GM12878 (cell line): ENCODE measurements around the gene SPAG6. TPM values are rescaled to one million over a fixed set of nuclear protein-coding genes. Genes with fewer than 3 reads are reported as not detected.

Experiments
- ATAC-seq: fragments of 200-7000 bp; cut with Tn5 transposase; 3 replicates; pipeline ENCODE4 v1.9.1; 2020; ENCODE audit warnings: mild to moderate bottlenecking, moderate library complexity
- BruUV-seq: library from RNA; stranded (reverse); fragments of 400-500 nt; replicated peaks from 2 replicates; lab custom pipeline; 2021; lab: Mats Ljungman, UMichigan
- CTCF ChIA-PET: fragments of 300-600 bp; sonication (Branson Sonifier 250); formaldehyde crosslinking; extraction: SDS; loops from one replicate; lab custom pipeline; 2021; ENCODE audit warnings: inconsistent platforms; lab: Yijun Ruan, JAX
- POLR2A ChIA-PET: fragments of 350-600 bp; formaldehyde crosslinking; extraction: SDS; loops from one replicate; lab custom pipeline; 2021; ENCODE audit warnings: inconsistent platforms; lab: Charles Lee
- RAD21 ChIA-PET: fragments of 300-600 bp; sonication (Branson Sonifier 250); formaldehyde crosslinking; loops from one replicate; lab custom pipeline; 2023; ENCODE audit warnings: antibody characterized with exemption; ENCODE audit not compliant: unreplicated experiment; lab: Charles Lee
- SMC1A ChIA-PET: fragments of 300-600 bp; sonication (Branson Sonifier 250); formaldehyde crosslinking; loops from one replicate; lab custom pipeline; 2023; ENCODE audit not compliant: unreplicated experiment, uncharacterized antibody; lab: Charles Lee
- DNase-seq: peaks from one replicate; pipeline ENCODE4 v3.0.0-alpha.2; 2011; ENCODE audit warnings: low read depth, low spot score
- FAIRE-seq: peaks from 3 replicates; lab custom pipeline; 2011; peaks lifted over from hg19 to GRCh38; lab: Jason Lieb, UNC
- H2AFZ ChIP-seq: 2 replicates; pipeline ENCODE4 v1.6.0; 2011; ENCODE audit warnings: low read depth, low read length, control low read depth; ENCODE audit not compliant: control insufficient read depth
- H3K27ac ChIP-seq: 2 replicates; pipeline ENCODE4 v1.5.1; 2011; ENCODE audit warnings: control low read depth; ENCODE audit not compliant: control insufficient read depth, insufficient read depth
- H3K27me3 ChIP-seq, 2 experiments: replicated peaks in 1 of 2; 2 replicates each; pipeline versions ENCODE4 v1.6.0 to v1.6.1; 2011; ENCODE audit warnings: low read length in 1 of 2; ENCODE audit not compliant: control insufficient read depth in 2 of 2, insufficient read depth in 2 of 2
- H3K36me3 ChIP-seq, 2 experiments: 2 replicates each; pipeline ENCODE4 v1.5.1; 2011; ENCODE audit warnings: low read length in 1 of 2; ENCODE audit not compliant: control insufficient read depth in 2 of 2, insufficient read depth in 2 of 2
- H3K4me1 ChIP-seq: 2 replicates; pipeline ENCODE4 v1.6.1; 2011; ENCODE audit warnings: mild to moderate bottlenecking, low read length, moderate library complexity, mixed read lengths; ENCODE audit not compliant: control insufficient read depth, insufficient read depth
- H3K4me2 ChIP-seq: 2 replicates; pipeline ENCODE4 v1.6.0; 2011; ENCODE audit warnings: control low read depth; ENCODE audit not compliant: control insufficient read depth, insufficient read depth
- H3K4me3 ChIP-seq: fragments of 200-600 bp; sonication (generic); 2 replicates; pipeline ENCODE4 v1.5.1; 2016
- H3K79me2 ChIP-seq: 2 replicates; pipeline ENCODE4 v1.6.0; 2011; ENCODE audit warnings: low read length; ENCODE audit not compliant: control insufficient read depth, insufficient read depth
- H3K9ac ChIP-seq: 2 replicates; pipeline ENCODE4 v1.8.0; 2011; ENCODE audit warnings: low read length, control low read depth, mixed read lengths; ENCODE audit not compliant: control insufficient read depth, insufficient read depth
- H3K9me3 ChIP-seq: replicated peaks from 3 replicates; pipeline ENCODE4 v1.5.1; 2011; ENCODE audit warnings: mild to moderate bottlenecking, low read length; ENCODE audit not compliant: control insufficient read depth, insufficient read depth
- H4K20me1 ChIP-seq: 2 replicates; pipeline ENCODE4 v1.6.0; 2011; ENCODE audit not compliant: control insufficient read depth, insufficient read depth
- BCL11A ChIP-seq: IDR thresholded peaks from 2 replicates; pipeline ENCODE4 v1.6.1; 2011; ENCODE audit warnings: low read depth, low read length
- CHD4 ChIP-seq: fragments of 200-600 bp; sonication (generic); IDR thresholded peaks from 2 replicates; pipeline ENCODE4 v1.6.1; 2016; ENCODE audit warnings: mild to moderate bottlenecking
- EGR1 ChIP-seq, 2 experiments: IDR thresholded peaks; 1 replicate in 1 of 2; 2 replicates in 1 of 2; pipeline ENCODE4 v1.6.1; 2011 to 2012; ENCODE audit warnings: low read depth in 2 of 2, low read length in 2 of 2, borderline replicate concordance in 1 of 2, mild to moderate bottlenecking in 1 of 2, moderate library complexity in 1 of 2
- FOXM1 ChIP-seq: IDR thresholded peaks from 2 replicates; pipeline ENCODE4 v1.6.1; 2012; ENCODE audit warnings: low read depth, mild to moderate bottlenecking, inconsistent platforms, low read length, moderate library complexity
- JUNB ChIP-seq: IDR thresholded peaks from 2 replicates; pipeline ENCODE4 v1.6.1; 2016; ENCODE audit warnings: antibody characterized with exemption, mild to moderate bottlenecking
- MEF2A ChIP-seq: IDR thresholded peaks from 2 replicates; pipeline ENCODE4 v1.6.1; 2011; ENCODE audit warnings: low read depth, mild to moderate bottlenecking, low read length, moderate library complexity; ENCODE audit not compliant: insufficient read depth
- NFIC ChIP-seq: IDR thresholded peaks from 2 replicates; pipeline ENCODE4 v1.6.1; 2012; ENCODE audit warnings: low read depth, mild to moderate bottlenecking, inconsistent platforms, low read length, moderate library complexity
- NFXL1 ChIP-seq: fragments of 450-650 bp; IDR thresholded peaks from 2 replicates; pipeline ENCODE4 v1.6.1; 2017; ENCODE audit warnings: antibody characterized with exemption, mild to moderate bottlenecking, borderline replicate concordance
- NRF1 ChIP-seq: conservative IDR thresholded peaks from 2 replicates; pipeline ENCODE4 v1.6.1; 2011; ENCODE audit warnings: mild to moderate bottlenecking, low read depth, low read length, improper control_type of control experiment
- PAX5 ChIP-seq: IDR thresholded peaks from 2 replicates; pipeline ENCODE4 v1.6.1; 2011; ENCODE audit warnings: low read depth, low read length, borderline replicate concordance
- RUNX3 ChIP-seq: IDR thresholded peaks from 2 replicates; pipeline ENCODE4 v1.6.1; 2012; ENCODE audit warnings: low read length, inconsistent platforms
- SIN3A ChIP-seq: IDR thresholded peaks from 2 replicates; pipeline ENCODE4 v1.6.1; 2012; ENCODE audit warnings: low read depth, low read length, improper control_type of control experiment
- SMC3 ChIP-seq: IDR thresholded peaks from 2 replicates; pipeline ENCODE4 v1.6.1; 2011; ENCODE audit warnings: low read length, improper control_type of control experiment, borderline replicate concordance
- SUPT20H ChIP-seq: IDR thresholded peaks from 2 replicates; pipeline ENCODE4 v1.6.1; 2011; ENCODE audit warnings: low read depth, mild to moderate bottlenecking, low read length, moderate library complexity, borderline replicate concordance; ENCODE audit not compliant: control insufficient read depth
- WGBS: methylation state at CpG from one replicate; pipeline ENCODE4 v1.1.6; 2016; ENCODE audit warnings: low lambda C conversion rate; ENCODE audit not compliant: insufficient replicate concordance, insufficient coverage; ENCODE audit errors: missing lambda C conversion rate; 5-methylcytosine and 5-hydroxymethylcytosine counted together
- in situ Hi-C: fragments of 300-500 bp; cut with MboI; formaldehyde crosslinking; loops from 9 replicates; pipeline ENCODE4 v1.14.3; 2018; ENCODE audit warnings: mixed read lengths
- intact Hi-C: fragments of 100-400 bp; cut with micrococcal nuclease; formaldehyde crosslinking; loops from one replicate; pipeline ENCODE4 v1.14.2; 2022; ENCODE audit not compliant: unreplicated experiment
- polyA plus RNA-seq, 11 experiments: library from polyadenylated mRNA; depleted of rRNA in 4 of 11; unstranded in 6 of 11; stranded (reverse) in 5 of 11; fragments of >200 nt; fragmentation: Nextera tagmentation in 4 of 11; fragmentation: Illumina TruSeq in 1 of 11; extraction: Ambion mirVana in 4 of 11; extraction: Trizol in 1 of 11; gene quantifications; 1 replicate in 1 of 11; 2 replicates in 10 of 11; pipeline versions ENCODE4 v1.2.1 to v1.2.3, GENCODE V29; 2011 to 2016; ENCODE audit warnings: inconsistent platforms in 2 of 11, missing spikeins in 2 of 11, low read depth in 1 of 11
- total RNA-seq, 4 experiments: library from RNA; depleted of rRNA in 3 of 4; stranded (reverse); fragments of >200 nt in 3 of 4; fragmentation: Illumina TruSeq in 1 of 4; extraction: Trizol in 1 of 4; gene quantifications; 2 replicates each; pipeline versions ENCODE4 v1.2.1 to v1.2.3, GENCODE V29; 2013 to 2021
- TF ChIP-seq, protein P1 (sequence below): IDR thresholded peaks from 2 replicates; pipeline ENCODE4 v1.6.1; 2011; ENCODE audit warnings: low read depth, mild to moderate bottlenecking, low read length, moderate library complexity, borderline replicate concordance; ENCODE audit errors: extremely low read depth
- TF ChIP-seq, protein P2 (sequence below): fragments of 450-650 bp; IDR thresholded peaks from 2 replicates; pipeline ENCODE4 v1.6.1; 2016; ENCODE audit warnings: mild to moderate bottlenecking

Gene SPAG6
- total and polyA plus RNA-seq, 10 of the 15 experiments (the other 5 are each of a cell fraction or from before 2014, with no cell fraction given), result 0.13 to 0.99 (median 0.40) TPM; not detected in 1

DNA sequence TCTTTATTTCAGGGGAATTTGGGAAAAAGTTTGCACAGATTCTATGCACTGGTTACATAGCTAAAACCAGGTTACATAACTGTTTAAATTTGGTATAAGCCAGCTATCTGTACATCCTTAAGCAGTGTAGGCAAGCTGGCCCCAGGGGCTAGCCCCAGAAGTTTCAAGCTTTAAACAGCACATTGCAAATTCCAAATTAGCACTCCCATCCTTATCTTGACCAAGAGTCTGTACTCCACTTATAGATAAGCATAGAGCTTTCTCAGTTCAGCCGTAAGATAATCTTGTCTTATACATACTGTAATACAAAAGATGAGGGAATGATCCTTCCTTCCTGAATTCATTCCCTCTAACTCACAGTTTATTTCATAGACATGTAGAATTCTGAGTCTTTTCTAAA, 109.3 kb downstream of the SPAG6 start (continued):
- TF ChIP-seq, protein P1, sequence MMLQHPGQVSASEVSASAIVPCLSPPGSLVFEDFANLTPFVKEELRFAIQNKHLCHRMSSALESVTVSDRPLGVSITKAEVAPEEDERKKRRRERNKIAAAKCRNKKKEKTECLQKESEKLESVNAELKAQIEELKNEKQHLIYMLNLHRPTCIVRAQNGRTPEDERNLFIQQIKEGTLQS, result no peak

DNA sequence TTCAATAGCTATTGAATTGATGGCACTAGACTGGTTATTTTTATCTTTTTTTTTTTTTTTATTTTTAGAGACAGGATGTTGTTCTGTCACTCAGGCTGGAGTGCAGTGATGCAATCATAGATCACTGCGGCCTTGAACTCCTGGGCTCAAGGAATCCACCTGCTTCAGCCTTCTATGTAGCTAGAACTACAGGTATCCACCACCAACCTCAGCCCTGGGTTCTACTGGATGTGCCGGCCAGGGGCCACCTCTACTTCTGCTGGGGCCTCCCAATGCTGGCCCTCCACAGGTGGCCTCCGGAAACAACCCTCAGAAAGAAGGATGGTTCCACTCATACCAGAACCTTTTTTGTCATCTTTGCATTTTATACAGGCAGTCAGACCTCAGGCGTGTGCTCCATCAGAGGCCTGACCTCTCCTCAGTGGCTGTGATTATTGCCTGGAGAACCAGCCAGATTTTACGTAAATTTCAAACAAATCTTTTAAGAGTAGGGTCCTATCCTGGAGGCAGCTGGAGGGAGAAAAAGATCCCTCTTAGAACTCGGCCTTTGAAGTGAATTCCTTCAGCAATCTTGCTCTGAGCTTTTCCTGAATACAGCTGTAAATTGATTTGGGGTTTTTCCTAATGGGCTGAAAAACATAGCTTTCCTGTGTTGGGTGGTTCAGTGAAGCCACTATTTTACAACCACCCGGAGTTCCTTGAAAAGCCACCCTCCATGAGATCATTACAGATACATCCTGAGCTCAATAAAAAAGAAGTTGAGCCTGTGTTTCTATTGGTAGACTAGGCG, 110.0 kb downstream of the SPAG6 start:
- no peaks in the 10 kb centered on the region for H3K79me2 ChIP-seq
- no peak overlapping the region for H3K27ac ChIP-seq
- in situ Hi-C loops, result no loop called here
- no peaks in the 10 kb centered on the region; the same call in 2 of the 3 replicates for H3K9me3 ChIP-seq
- ChIA-PET CTCF (interaction anchor here (1.4 to 1.5 kb wide), 2 partner anchors 9 to 16 kb away, joined by 3 read pairs; no protein-coding TSS in a partner anchor), POLR2A (no interaction called here), SMC1A (interaction anchor here (0.6 to 1.7 kb wide), 6 partner anchors 19 to 478 kb away, joined by 3 to 5 read pairs (median 4); no protein-coding TSS in a partner anchor)
- H2AFZ ChIP-seq, result peak overlapping the region; percentile 25
- WGBS, result 36% methylated on average over 8 of the region's 8 CpGs
- 0 out of 2 replicates have a peak, but pooled peaks cover 3% of the 10 kb centered on the region for H3K4me1 ChIP-seq
- H3K36me3 ChIP-seq, result no peaks in the 10 kb centered on the region
- no peak overlapping the region for H3K4me2 ChIP-seq
- BruUV-seq, result no TSS peak
- TF ChIP-seq PAX5, result no peak
- TF ChIP-seq, protein P2, sequence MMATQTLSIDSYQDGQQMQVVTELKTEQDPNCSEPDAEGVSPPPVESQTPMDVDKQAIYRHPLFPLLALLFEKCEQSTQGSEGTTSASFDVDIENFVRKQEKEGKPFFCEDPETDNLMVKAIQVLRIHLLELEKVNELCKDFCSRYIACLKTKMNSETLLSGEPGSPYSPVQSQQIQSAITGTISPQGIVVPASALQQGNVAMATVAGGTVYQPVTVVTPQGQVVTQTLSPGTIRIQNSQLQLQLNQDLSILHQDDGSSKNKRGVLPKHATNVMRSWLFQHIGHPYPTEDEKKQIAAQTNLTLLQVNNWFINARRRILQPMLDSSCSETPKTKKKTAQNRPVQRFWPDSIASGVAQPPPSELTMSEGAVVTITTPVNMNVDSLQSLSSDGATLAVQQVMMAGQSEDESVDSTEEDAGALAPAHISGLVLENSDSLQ, result peak; percentile 78
- TF ChIP-seq NRF1, result no peak
- peak; percentile 67; the same call in 1 of the 2 replicates for TF ChIP-seq MEF2A
- no peak for TF ChIP-seq SIN3A
- TF ChIP-seq BCL11A, result no peak
- no peak for TF ChIP-seq CHD4
- TF ChIP-seq FOXM1, result peak; percentile 28; the same call in 1 of the 2 replicates
- peak; percentile 36; the same call in 1 of the 2 replicates for TF ChIP-seq RUNX3
- TF ChIP-seq SUPT20H, result no peak
- no peak for TF ChIP-seq NFXL1
- TF ChIP-seq SMC3, result no peak
- peak; percentile 27; the same call in 1 of the 2 replicates for TF ChIP-seq JUNB
- no peak for TF ChIP-seq EGR1 (IDR thresholded peaks at IDR 0.05; ENCODE audit: borderline replicate concordance in 1 of 2, low read depth in 2 of 2, low read length in 2 of 2)
- 0 out of 2 replicates have a peak, but pooled peaks have one; percentile 50 for TF ChIP-seq NFIC
- TF ChIP-seq, all 136 proteins: peak for 6
- FAIRE-seq, result no peak
- DNase-seq, result no peak
- intact Hi-C loops, result no loop called here
- Histone ChIP-seq H3K4me3 (no peak overlapping the region), H4K20me1 (no peaks in the 10 kb centered on the region), H3K27me3 (no peaks in the 10 kb centered on the region), H3K9ac (no peak overlapping the region)
- ATAC-seq, result peak; percentile 55
- RAD21 ChIA-PET, result no interaction called here
